ENCODE data around the gene FYN.
A peak's percentile ranks its signal among the peaks of the same experiment; 100 is the strongest.

The FYN gene

GRCh38 chr6:111721753-111722154 lies 151.5 kb downstream of the FYN start:
- DNase-seq, result peak; percentile 40

- no peak for DNase-seq
These were observed 152.2 kb downstream of the FYN start for GRCh38 chr6:111720931-111721496.

- DNase-seq, result no peak
These were observed 154.3 kb downstream of the FYN start for GRCh38 chr6:111718990-111719389.

GRCh38 chr6:111718326-111718725 lies 154.9 kb downstream of the FYN start:
- DNase-seq, result no peak

- no peak for DNase-seq
These were observed 155.6 kb downstream of the FYN start for GRCh38 chr6:111717621-111718020.

- no peak for DNase-seq
These were observed 156.9 kb downstream of the FYN start for GRCh38 chr6:111716325-111716724.

- peak; percentile 55 for DNase-seq
These were observed 157.9 kb downstream of the FYN start for GRCh38 chr6:111715321-111715720.

GRCh38 chr6:111714416-111715270 lies 158.6 kb downstream of the FYN start:
- no peak for DNase-seq

- no peak for DNase-seq
These were observed 159.4 kb downstream of the FYN start for GRCh38 chr6:111713811-111714210.

GRCh38 chr6:111713236-111713635 lies 160.0 kb downstream of the FYN start:
- DNase-seq, result no peak

GRCh38 chr6:111711984-111712752 lies 161.1 kb downstream of the FYN start:
- DNase-seq, result peak; percentile 41

- no peak for DNase-seq
These were observed 161.8 kb downstream of the FYN start for GRCh38 chr6:111711476-111711875.

GRCh38 chr6:111710911-111711310 lies 162.3 kb downstream of the FYN start:
- DNase-seq, result no peak

- no peak for DNase-seq
These were observed 162.8 kb downstream of the FYN start for GRCh38 chr6:111710439-111710838.

GRCh38 chr6:111709615-111710398 lies 163.4 kb downstream of the FYN start:
- peak; percentile 74 for DNase-seq

GRCh38 chr6:111709201-111709600 lies 164.1 kb downstream of the FYN start:
- no peak for DNase-seq

- DNase-seq, result no peak
These were observed 165.5 kb downstream of the FYN start for GRCh38 chr6:111707773-111708172.

- no peak for DNase-seq
These were observed 166.3 kb downstream of the FYN start for GRCh38 chr6:111706841-111707391.

- no peak for DNase-seq
These were observed 169.5 kb downstream of the FYN start for GRCh38 chr6:111703723-111704122.

- no peak for DNase-seq
These were observed 171.0 kb downstream of the FYN start for GRCh38 chr6:111702268-111702667.

GRCh38 chr6:111701146-111701545 lies 172.1 kb downstream of the FYN start:
- DNase-seq, result no peak

- no peak for DNase-seq
These were observed 173.0 kb downstream of the FYN start for GRCh38 chr6:111700135-111700690.
